IMR-90 (cell line): Measurements from ENCODE around the gene OCIAD1. TPM values are rescaled to one million over a fixed set of nuclear protein-coding genes. Genes with fewer than 3 reads are reported as not detected.

Experiments
- ATAC-seq: fragments of 200-7000 bp; cut with Tn5 transposase; 2 replicates; pipeline ENCODE4 v1.9.1; 2020; ENCODE audit warnings: low read depth, mild to moderate bottlenecking, moderate library complexity
- BruUV-seq: library from RNA; stranded (reverse); fragments of 400-500 nt; replicated peaks from 2 replicates; lab custom pipeline; 2021; lab: Mats Ljungman, UMichigan
- CTCF ChIA-PET: fragments of 300-600 bp; formaldehyde crosslinking; extraction: SDS; loops from one replicate; lab custom pipeline; 2021; ENCODE audit warnings: antibody characterized with exemption; lab: Yijun Ruan, JAX
- POLR2A ChIA-PET: fragments of 300-600 bp; sonication (Branson Sonifier 250); formaldehyde crosslinking; loops from one replicate; lab custom pipeline; 2022; ENCODE audit warnings: antibody characterized with exemption; ENCODE audit not compliant: unreplicated experiment; lab: Charles Lee
- DNase-seq: peaks from one replicate; pipeline ENCODE4 v3.0.0; 2013
- H2AFZ ChIP-seq: replicated peaks from 2 replicates; pipeline ENCODE3; 2013; ENCODE audit warnings: low read length, mild to moderate bottlenecking; ENCODE audit not compliant: poor library complexity
- H2AK5ac ChIP-seq: 2 replicates; pipeline ENCODE4 v1.6.1; 2013; ENCODE audit warnings: low read depth, low read length, inconsistent platforms
- H2AK9ac ChIP-seq: replicated peaks from 2 replicates; pipeline ENCODE3; 2013; ENCODE audit warnings: mild to moderate bottlenecking, low read depth, low read length, moderate library complexity; ENCODE audit not compliant: poor library complexity
- H2BK120ac ChIP-seq: 2 replicates; pipeline ENCODE4 v1.6.1; 2013; ENCODE audit warnings: low read depth, low read length, inconsistent platforms
- H2BK15ac ChIP-seq: 3 replicates; pipeline ENCODE4 v1.6.1; 2013; ENCODE audit warnings: low read depth, low read length, inconsistent platforms
- H2BK20ac ChIP-seq: 2 replicates; pipeline ENCODE4 v1.6.1; 2013; ENCODE audit warnings: low read depth, mild to moderate bottlenecking, inconsistent platforms, low read length, moderate library complexity
- H2BK5ac ChIP-seq: 2 replicates; pipeline ENCODE4 v1.6.1; 2013; ENCODE audit warnings: mild to moderate bottlenecking, low read depth, low read length, inconsistent platforms; ENCODE audit not compliant: poor library complexity, severe bottlenecking
- H3K14ac ChIP-seq: replicated peaks from 2 replicates; pipeline ENCODE4 v1.6.1; 2013; ENCODE audit warnings: low read depth, low read length, inconsistent platforms
- H3K18ac ChIP-seq: 2 replicates; pipeline ENCODE4 v1.6.1; 2013; ENCODE audit warnings: low read depth, low read length, control low read depth
- H3K23ac ChIP-seq: 2 replicates; pipeline ENCODE4 v1.6.1; 2013; ENCODE audit warnings: low read depth, low read length, inconsistent platforms
- H3K27ac ChIP-seq: 2 replicates; pipeline ENCODE4 v1.5.1; 2013; ENCODE audit warnings: mild to moderate bottlenecking, control low read depth, low read length; ENCODE audit not compliant: insufficient read depth
- H3K27me3 ChIP-seq: 2 replicates; pipeline ENCODE4 v1.6.1; 2013; ENCODE audit warnings: low read length; ENCODE audit not compliant: control insufficient read depth, insufficient read depth
- H3K36me3 ChIP-seq: 2 replicates; pipeline ENCODE4 v1.6.1; 2013; ENCODE audit warnings: low read length, mixed read lengths; ENCODE audit not compliant: control insufficient read depth, insufficient read depth
- H3K4ac ChIP-seq: 2 replicates; pipeline ENCODE4 v1.6.1; 2013; ENCODE audit warnings: low read depth, low read length, inconsistent platforms
- H3K4me1 ChIP-seq: 2 replicates; pipeline ENCODE4 v1.6.1; 2013; ENCODE audit warnings: low read length, mixed read lengths; ENCODE audit not compliant: control insufficient read depth, insufficient read depth
- H3K4me2 ChIP-seq: 2 replicates; pipeline ENCODE4 v1.6.1; 2013; ENCODE audit warnings: low read depth, mild to moderate bottlenecking, control low read depth, low read length, moderate library complexity
- H3K4me3 ChIP-seq: 2 replicates; pipeline ENCODE4 v1.5.1; 2013; ENCODE audit warnings: low read depth, mild to moderate bottlenecking, control low read depth, low read length, moderate library complexity; ENCODE audit not compliant: insufficient read depth
- H3K56ac ChIP-seq: 2 replicates; pipeline ENCODE4 v1.6.1; 2013; ENCODE audit warnings: low read length, inconsistent platforms; ENCODE audit not compliant: insufficient read depth; ENCODE audit errors: extremely low read depth
- H3K79me1 ChIP-seq, 2 experiments: 2 replicates each; pipeline ENCODE4 v1.6.1; 2013; ENCODE audit warnings: low read length in 2 of 2, inconsistent platforms in 1 of 2, low read depth in 1 of 2
- H3K9ac ChIP-seq: 2 replicates; pipeline ENCODE4 v1.6.1; 2013; ENCODE audit warnings: low read depth, low read length, control low read depth
- H3K9me1 ChIP-seq: 2 replicates; pipeline ENCODE4 v1.6.1; 2013; ENCODE audit warnings: low read length, inconsistent platforms; ENCODE audit not compliant: insufficient read depth
- H3K9me3 ChIP-seq: 2 replicates; pipeline ENCODE4 v1.6.1; 2013; ENCODE audit warnings: low read length; ENCODE audit not compliant: control insufficient read depth, insufficient read depth
- H4K20me1 ChIP-seq: 2 replicates; pipeline ENCODE4 v1.6.1; 2013; ENCODE audit warnings: low read length, inconsistent platforms; ENCODE audit not compliant: insufficient read depth
- H4K5ac ChIP-seq: 2 replicates; pipeline ENCODE4 v1.6.1; 2013; ENCODE audit warnings: mild to moderate bottlenecking, low read depth, low read length, control low read depth
- H4K8ac ChIP-seq, 2 experiments: 2 replicates each; pipeline ENCODE4 v1.6.1; 2013; ENCODE audit warnings: low read depth in 2 of 2, low read length in 2 of 2, control low read depth in 1 of 2, inconsistent platforms in 1 of 2
- H4K91ac ChIP-seq: 2 replicates; pipeline ENCODE4 v1.6.1; 2013; ENCODE audit warnings: low read depth, low read length, inconsistent platforms; ENCODE audit not compliant: insufficient read depth
- BHLHE40 ChIP-seq: fragments of 150-350 bp; IDR thresholded peaks from 2 replicates; pipeline ENCODE4 v1.6.1; 2016; ENCODE audit warnings: mild to moderate bottlenecking, low read depth, low read length
- CEBPB ChIP-seq: IDR thresholded peaks from 2 replicates; pipeline ENCODE4 v1.6.1; 2012; ENCODE audit warnings: low read depth, low read length, improper control_type of control experiment
- CHD1 ChIP-seq: IDR thresholded peaks from 2 replicates; pipeline ENCODE4 v1.6.1; 2012; ENCODE audit warnings: low read depth, low read length, improper control_type of control experiment
- MAZ ChIP-seq: IDR thresholded peaks from 2 replicates; pipeline ENCODE4 v1.6.1; 2012; ENCODE audit warnings: low read depth, mild to moderate bottlenecking, low read length, improper control_type of control experiment, moderate library complexity, borderline replicate concordance
- MXI1 ChIP-seq: IDR thresholded peaks from 2 replicates; pipeline ENCODE4 v1.6.1; 2012; ENCODE audit warnings: low read depth, mild to moderate bottlenecking, low read length, moderate library complexity, borderline replicate concordance
- NFE2L2 ChIP-seq: fragments of 150-350 bp; IDR thresholded peaks from 2 replicates; pipeline ENCODE4 v1.6.1; 2016; ENCODE audit warnings: low read depth, mild to moderate bottlenecking, low read length
- POLR2A ChIP-seq: IDR thresholded peaks from 2 replicates; pipeline ENCODE4 v1.6.1; 2012; ENCODE audit warnings: mild to moderate bottlenecking, low read depth, low read length
- RCOR1 ChIP-seq: IDR thresholded peaks from 2 replicates; pipeline ENCODE4 v1.6.1; 2012; ENCODE audit warnings: mild to moderate bottlenecking, low read length, improper control_type of control experiment; ENCODE audit not compliant: insufficient replicate concordance
- RFX5 ChIP-seq: IDR thresholded peaks from 2 replicates; pipeline ENCODE4 v1.8.0; 2012; ENCODE audit warnings: low read depth, mild to moderate bottlenecking, low read length, moderate library complexity
- SMC3 ChIP-seq: fragments of 150-350 bp; IDR thresholded peaks from 2 replicates; pipeline ENCODE4 v1.6.1; 2016; ENCODE audit warnings: low read depth, mild to moderate bottlenecking, antibody characterized with exemption, low read length, moderate library complexity
- WGBS, 2 experiments: methylation state at CpG; one replicate each; pipeline versions ENCODE4 v1.1.5 to v1.1.7; 2013; ENCODE audit warnings: missing lambda C conversion rate in 2 of 2; ENCODE audit not compliant: insufficient read length in 1 of 2; ENCODE audit errors: extremely low coverage in 2 of 2; 5-methylcytosine and 5-hydroxymethylcytosine counted together
- dilution Hi-C: fragments of 300-500 bp; cut with HindIII; formaldehyde crosslinking; loops from one replicate; pipeline ENCODE4 v1.14.3; 2018; ENCODE audit warnings: low sequenced_read_pairs; ENCODE audit not compliant: unreplicated experiment
- in situ Hi-C: fragments of 300-500 bp; cut with MboI; formaldehyde crosslinking; loops from 3 replicates; pipeline ENCODE4 v1.14.3; 2019; ENCODE audit warnings: low sequenced_read_pairs, inconsistent platforms, mixed read lengths
- intact Hi-C: fragments of 100-400 bp; cut with micrococcal nuclease; formaldehyde crosslinking; loops from 2 replicates; pipeline ENCODE4 v1.10.0; 2022
- polyA plus RNA-seq, 3 experiments: library from polyadenylated mRNA; depleted of rRNA; stranded (reverse); fragments of >200 nt; gene quantifications; 2 replicates each; pipeline ENCODE4 v1.2.3, GENCODE V29; 2012; ENCODE audit warnings: low replicate concordance in 1 of 3
- total RNA-seq: library from RNA; depleted of rRNA; stranded (reverse); fragments of >200 nt; gene quantifications from 2 replicates; pipeline ENCODE4 v1.2.3, GENCODE V29; 2012
- TF ChIP-seq, protein P1 (sequence below): fragments of 150-350 bp; IDR thresholded peaks from 2 replicates; pipeline ENCODE4 v1.6.1; 2016; ENCODE audit warnings: low read depth, mild to moderate bottlenecking, low read length, moderate library complexity, borderline replicate concordance
- TF ChIP-seq, protein P2 (sequence below): fragments of 150-350 bp; IDR thresholded peaks from 2 replicates; pipeline ENCODE4 v1.6.1; 2017; ENCODE audit warnings: mild to moderate bottlenecking, antibody characterized with exemption, low read length, low read depth

The OCIAD1 gene
- total and polyA plus RNA-seq, 2 of the 4 experiments (the other 2 are of a cell fraction) = 86.9 to 112 TPM

- no peak overlapping the region for H4K8ac ChIP-seq
- no peak overlapping the region for H3K56ac ChIP-seq
- no peaks in the 10 kb centered on the region for H4K20me1 ChIP-seq
- TF ChIP-seq NFE2L2 (no peak), RFX5 (no peak), CHD1 (no peak), MXI1 (no peak), SMC3 (no peak), BHLHE40 (no peak), CEBPB (no peak), MAZ (no peak), RCOR1 (no peak), POLR2A (no peak)
- TF ChIP-seq, protein P1, sequence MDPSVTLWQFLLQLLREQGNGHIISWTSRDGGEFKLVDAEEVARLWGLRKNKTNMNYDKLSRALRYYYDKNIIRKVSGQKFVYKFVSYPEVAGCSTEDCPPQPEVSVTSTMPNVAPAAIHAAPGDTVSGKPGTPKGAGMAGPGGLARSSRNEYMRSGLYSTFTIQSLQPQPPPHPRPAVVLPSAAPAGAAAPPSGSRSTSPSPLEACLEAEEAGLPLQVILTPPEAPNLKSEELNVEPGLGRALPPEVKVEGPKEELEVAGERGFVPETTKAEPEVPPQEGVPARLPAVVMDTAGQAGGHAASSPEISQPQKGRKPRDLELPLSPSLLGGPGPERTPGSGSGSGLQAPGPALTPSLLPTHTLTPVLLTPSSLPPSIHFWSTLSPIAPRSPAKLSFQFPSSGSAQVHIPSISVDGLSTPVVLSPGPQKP = no peak
- TF ChIP-seq, protein P2, sequence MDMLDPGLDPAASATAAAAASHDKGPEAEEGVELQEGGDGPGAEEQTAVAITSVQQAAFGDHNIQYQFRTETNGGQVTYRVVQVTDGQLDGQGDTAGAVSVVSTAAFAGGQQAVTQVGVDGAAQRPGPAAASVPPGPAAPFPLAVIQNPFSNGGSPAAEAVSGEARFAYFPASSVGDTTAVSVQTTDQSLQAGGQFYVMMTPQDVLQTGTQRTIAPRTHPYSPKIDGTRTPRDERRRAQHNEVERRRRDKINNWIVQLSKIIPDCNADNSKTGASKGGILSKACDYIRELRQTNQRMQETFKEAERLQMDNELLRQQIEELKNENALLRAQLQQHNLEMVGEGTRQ = no peak
- dilution Hi-C loops (no loop called here), in situ Hi-C loops (no loop called here), intact Hi-C loops (no loop called here)
- ChIA-PET CTCF (no interaction called here), POLR2A (no interaction called here)
- DNase-seq = no peak
- no peak overlapping the region for H2BK15ac ChIP-seq
- no peak overlapping the region for H2AK9ac ChIP-seq
- 0 out of 2 replicates have a peak, but pooled peaks cover 2% of the 10 kb centered on the region for H3K9me1 ChIP-seq
- H4K91ac ChIP-seq = no peak overlapping the region
- no peak overlapping the region for H3K9ac ChIP-seq
- H3K4ac ChIP-seq = no peak overlapping the region
- no peak overlapping the region for H2AK5ac ChIP-seq
- no peaks in the 10 kb centered on the region for H3K27me3 ChIP-seq
- no peak overlapping the region for H3K23ac ChIP-seq
- no peak overlapping the region for H2BK120ac ChIP-seq
- H2BK5ac ChIP-seq = no peak overlapping the region
- no TSS peak for BruUV-seq
- H3K27ac ChIP-seq = no peak overlapping the region
- no peaks in the 10 kb centered on the region for H3K79me1 ChIP-seq
- H3K14ac ChIP-seq = no peak overlapping the region
- H2AFZ ChIP-seq = no peak overlapping the region
- H3K4me2 ChIP-seq = no peak overlapping the region
- H2BK20ac ChIP-seq = no peak overlapping the region
- no peak overlapping the region for H4K5ac ChIP-seq
- no peak for ATAC-seq
- no peak overlapping the region for H3K18ac ChIP-seq
- WGBS, 2 experiments = no CpG with 5 or more reads among the region's 3 CpGs
- no peak overlapping the region for H3K4me3 ChIP-seq
- H3K4me1 ChIP-seq = no peaks in the 10 kb centered on the region
- H3K9me3 ChIP-seq = no peaks in the 10 kb centered on the region
- no peaks in the 10 kb centered on the region for H3K36me3 ChIP-seq
Observed at GRCh38 chr4:48795108-48795507, 35.8 kb upstream of the OCIAD1 start.
